ENCODE measurements around the gene RAB4A. TPM values are rescaled to one million over a fixed set of nuclear protein-coding genes. Genes with fewer than 3 reads are reported as not detected.
A peak's percentile ranks its signal among the peaks of the same experiment; 100 is the strongest.
"Not testable (repeated sequence)": the region's sequence is repeated elsewhere in the genome, so short reads cannot be mapped to it uniquely, and the experiment has no call there.

Gene RAB4A
- polyA plus RNA-seq, 5 donors: 49.9 to 65.1 (median 55.4) TPM

DNA sequence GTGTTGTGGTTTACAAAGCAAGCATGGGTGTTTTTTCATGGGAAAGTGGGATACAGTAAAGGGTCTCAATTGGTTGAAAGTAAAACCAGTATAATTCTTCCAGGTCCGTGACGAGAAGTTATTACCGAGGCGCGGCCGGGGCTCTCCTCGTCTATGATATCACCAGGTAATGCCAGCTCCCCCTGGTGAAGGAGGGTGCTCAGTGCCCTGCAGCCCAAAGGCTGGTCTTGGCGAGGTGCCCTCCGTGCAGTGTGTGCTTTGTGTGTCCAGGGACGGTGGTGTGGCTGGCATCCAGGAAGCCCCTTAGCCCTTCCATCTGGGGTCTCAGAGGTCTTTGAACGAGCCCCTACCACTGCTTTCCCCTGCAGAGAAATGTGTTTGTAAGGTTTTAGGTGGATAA, 24.8 kb downstream of the RAB4A start:
- no peak for DNase-seq

DNA sequence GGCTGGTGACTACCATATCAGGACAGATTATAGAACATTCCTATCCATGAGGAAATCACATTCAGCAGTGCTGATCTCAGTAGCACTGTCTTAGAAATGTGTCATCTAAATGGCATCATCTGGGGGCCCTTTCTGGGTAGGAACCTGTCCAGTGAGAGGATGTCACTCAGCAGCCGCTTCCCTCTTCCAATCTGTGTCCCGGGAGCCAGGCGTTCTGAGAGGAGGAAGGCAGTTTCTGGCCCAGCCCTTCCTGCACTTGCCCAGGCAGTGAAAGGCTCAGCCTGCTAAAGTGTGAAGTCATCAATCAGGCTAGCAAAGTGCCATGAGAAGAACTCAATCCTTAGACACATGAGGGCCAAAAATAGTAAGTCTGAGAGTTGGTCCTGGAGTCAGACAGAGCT, 25.6 kb downstream of the RAB4A start:
- no peak for DNase-seq

DNA sequence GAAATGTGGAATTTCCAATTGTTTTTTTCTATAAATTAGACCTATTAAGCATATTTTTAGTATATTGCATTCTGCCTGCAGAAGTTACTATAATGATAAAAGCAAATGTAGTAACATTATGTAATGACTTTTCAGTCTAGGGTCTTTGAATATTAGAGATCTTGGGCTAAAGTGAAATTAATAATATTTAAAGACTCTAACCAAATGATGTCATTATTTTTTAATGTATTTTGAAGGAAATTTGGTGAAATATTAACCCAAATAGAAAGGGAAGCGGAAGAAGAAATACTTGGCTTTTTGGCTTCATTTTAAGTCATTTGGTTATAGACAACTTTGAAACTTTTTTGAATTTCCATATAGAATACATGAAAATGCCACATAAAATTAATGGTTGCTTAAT, 26.8 kb downstream of the RAB4A start:
- DNase-seq: no peak

DNA sequence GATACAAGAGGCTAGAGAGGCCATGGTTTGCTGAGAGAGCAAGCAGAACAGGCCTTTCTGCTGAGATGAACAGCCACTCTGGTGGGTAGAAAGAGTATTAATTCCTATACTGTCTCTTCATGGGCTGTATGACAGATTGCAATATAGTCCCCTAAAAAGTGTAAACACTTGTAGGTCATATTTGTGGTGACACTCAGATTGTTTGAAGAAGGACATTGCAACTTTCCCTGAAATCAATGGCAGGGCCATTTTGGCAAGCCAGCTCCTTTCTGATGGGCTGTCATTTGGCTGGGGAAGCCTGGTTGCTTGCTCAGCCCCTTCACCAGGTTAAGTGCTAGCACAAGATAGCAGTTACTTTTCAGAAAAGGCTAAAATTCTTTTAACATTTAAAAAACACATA, 27.5 kb downstream of the RAB4A start:
- DNase-seq: no peak

DNA sequence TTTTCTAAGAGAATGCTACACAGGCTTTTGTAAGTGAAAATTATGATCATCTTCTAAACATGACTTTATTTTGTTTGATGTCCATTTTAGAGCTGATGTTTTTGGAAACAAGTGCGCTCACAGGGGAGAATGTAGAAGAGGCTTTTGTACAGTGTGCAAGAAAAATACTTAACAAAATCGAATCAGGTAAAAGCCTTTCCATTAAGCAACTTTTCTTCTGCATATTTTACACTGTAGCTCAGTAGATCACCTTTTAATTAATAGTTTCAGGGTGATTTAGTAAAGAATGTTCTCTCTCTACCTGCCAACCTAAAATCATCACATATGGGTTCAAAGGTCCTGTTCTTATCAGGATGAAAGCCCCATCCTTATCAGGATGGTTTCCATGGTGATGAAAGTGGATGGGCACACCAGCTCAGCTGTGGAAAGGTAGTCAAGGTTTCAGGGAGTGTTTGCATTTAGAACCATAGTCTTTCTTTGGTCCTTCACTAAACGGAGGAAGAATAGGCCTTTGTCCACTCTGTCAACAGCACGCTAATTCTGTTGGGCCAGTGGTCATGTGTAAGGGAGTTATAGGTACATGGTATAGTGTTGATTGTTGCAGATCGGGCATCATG, 28.1 kb downstream of the RAB4A start:
- DNase-seq: no peak

DNA sequence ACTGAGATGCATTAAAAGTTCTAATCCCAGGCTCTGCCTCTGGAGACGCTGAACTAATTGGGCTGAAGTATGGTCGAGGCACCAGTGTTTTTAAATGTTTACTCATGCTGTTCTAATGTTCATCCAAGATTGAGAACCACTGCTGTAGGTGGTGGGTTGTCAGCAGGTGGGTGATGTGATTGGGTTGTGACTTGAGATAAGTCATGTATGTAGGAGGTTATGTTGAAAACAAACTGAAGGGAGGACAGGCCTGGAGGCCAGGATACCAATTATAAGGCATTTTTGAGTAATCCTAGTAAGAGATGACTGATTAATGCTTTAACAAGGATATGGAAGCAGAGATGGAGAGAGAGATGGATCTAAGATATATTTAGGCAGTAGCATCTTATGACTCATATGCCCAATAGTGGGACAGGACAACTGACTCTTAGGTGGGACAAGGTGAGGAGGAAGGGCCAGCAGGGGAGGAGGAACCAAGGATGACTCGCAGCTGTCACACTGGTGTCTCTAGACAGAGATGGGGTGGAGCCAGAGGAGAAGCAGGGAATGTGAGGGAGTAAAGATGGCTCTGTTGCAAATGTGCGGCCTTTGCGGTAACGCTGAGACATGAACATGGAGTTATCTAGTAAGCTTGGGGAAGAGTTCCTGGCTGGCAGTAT, 29.3 kb downstream of the RAB4A start:
- no peak for DNase-seq

DNA sequence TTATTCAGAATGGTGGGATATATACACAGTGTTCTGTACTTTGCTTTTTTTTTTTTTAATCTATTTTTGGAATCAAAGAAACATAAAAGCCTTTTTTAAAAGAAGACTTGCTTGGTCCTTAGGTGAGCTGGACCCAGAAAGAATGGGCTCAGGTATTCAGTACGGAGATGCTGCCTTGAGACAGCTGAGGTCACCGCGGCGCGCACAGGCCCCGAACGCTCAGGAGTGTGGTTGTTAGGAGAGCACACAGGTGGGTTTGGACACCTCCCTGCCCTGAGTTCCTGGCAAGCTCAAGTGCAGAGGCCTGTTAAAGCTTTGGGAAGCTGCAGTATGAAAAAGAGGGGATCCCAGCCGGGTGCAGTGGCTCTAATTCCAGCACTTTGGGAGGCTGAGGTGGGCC, 31.8 kb downstream of the RAB4A start:
- no peak for DNase-seq

DNA sequence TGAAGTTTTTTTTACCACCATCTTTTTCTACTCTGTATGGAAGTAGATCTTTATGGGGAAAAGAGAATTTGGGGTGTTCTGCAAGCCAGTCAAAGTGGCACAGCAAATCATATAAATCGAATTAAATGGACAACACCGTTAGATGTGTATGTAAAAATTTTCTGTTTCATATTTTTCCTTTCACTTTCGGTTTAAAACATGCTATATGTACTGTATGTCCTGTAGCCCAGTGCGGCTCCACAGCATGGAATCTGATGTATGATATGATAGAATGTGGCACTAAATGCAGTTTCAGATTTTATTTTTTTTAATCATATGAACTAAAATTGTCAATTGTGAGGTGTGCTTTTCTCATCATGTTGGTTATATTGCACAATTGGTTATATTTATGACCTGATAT, 32.9 kb downstream of the RAB4A start:
- DNase-seq: no peak

DNA sequence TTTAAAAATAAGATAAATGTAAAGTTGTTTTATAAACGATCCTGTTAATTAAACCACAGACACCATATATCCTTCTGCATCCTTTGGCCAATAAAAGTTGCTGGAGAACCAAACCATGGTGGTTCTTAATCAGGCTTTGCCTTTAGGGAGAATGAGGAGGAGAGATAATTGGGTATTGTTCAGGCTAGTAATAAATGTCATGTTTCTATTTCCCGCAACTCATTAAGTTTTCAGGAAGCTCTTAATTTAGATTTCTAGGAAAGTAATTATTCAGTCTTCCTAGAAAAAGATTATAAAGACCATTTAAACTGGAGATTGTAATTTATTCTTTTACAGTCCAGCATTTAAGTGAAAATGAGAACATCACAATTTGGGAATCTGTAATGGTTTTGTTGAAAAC, 34.5 kb downstream of the RAB4A start:
- DNase-seq: no peak

DNA sequence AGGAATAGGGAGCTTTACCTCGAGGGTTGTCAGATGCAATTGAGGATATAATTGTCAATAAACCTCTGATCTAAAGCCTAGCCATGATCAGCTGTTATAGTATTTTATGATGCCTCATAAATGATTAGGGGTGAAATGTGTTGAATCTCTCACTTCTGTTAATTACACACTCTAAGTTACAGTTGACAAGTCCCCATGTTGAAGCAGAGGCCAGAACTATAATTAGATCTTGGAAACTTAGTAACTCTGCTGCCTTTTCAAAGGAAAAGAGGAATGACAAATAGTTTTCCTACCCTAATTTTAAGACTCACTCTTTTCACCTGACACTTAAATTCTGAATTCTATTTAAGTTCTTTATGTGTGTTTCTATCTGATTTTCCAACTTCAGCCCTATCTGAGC, 38.2 kb downstream of the RAB4A start:
- no peak for DNase-seq

DNA sequence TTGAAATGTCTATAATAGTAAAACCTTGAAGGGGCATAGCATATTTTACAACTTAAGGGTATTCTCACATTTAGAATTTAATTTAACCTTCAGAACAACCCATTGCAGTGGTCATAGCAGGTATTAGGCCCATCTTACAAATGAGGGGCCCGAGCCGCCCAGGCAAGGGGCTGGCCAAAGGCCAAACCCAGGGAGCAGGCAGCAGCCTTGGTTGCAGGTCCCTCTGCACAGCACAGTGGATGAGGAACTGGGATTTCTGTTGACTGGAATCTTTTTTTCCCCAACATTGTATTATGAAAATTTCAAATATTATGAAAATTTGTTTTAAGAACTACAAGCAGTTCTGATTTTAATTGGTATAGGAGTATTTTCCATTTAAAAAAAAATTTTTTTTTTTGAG, 38.8 kb downstream of the RAB4A start:
- DNase-seq: no peak

DNA sequence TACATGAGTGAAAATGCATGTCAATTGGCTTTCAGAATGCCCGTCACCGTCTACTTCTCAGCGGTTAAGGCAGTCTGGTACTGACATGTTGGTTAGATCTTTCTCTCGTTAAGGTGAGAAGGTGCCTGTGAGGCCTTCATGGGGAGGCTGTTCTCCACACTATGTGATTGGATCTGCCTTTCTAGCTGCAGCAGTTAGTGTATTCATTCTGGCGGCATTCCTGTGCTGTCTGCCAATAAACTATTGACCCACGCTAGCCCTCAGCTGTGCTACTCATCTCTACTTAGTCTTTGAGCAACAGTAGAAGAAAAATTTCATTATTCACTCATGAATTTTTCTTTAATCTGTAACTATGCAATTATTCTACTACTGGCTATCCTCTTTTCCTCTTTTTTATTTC, 39.9 kb downstream of the RAB4A start:
- peak; percentile 33 to 60 for DNase-seq

DNA sequence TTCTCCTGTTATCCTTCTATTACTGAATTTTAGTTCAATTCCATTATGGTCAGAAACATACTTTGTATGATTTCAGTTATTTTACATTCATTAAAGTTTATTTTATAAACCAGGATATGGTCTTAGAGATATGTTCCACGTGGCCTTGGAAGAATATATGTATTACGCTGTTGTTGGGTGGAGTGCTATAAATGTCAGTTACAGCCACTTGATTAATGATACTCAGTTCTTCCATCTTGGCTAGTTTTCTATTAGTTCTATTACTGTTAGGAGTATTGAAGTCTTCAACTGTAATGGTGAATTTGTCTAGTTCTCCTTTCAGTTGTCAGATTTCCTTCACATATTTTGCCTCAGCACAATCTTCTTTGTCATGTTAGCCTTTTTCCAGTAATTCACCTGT, 45.3 kb downstream of the RAB4A start:
- no peak for DNase-seq

DNA sequence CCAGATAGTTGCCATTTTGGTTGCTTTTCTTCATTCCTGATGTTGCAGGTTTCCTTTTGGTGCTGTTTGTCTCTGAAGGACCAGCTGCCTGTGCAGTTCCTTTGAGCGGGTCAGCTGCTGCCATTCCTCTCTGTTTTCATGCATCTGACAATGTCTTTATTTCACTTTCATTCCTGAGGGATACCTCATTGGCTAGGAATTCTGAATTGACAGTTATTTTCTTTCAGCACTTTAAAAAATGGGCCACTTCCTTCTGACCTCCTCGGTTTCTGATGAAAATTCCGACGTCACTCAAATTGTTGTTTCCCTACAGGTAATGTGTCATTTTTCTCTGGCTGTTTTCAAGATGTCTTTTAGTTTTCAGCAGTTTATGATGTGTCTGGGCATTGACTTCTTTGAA, 47.1 kb downstream of the RAB4A start:
- DNase-seq: no peak

DNA sequence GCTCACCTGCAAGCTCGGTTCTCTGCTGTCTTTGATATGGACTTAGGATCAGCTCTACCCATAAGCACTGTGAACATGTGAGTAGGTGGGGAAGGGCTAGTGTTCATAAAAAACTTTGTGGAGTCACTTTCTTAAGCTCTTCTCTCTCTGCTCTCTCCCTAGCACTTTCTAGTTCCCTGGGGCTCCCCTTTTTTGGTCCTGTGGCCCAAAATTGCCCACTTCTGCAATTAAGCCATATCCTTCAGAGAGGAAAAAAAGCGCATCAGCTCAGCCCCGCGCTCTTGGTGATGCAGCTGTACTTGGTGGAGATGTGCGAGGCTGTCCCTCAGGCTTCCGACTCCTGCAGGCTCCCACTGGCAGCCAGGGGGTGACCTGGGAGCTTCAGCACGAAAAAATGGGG, 48.6 kb downstream of the RAB4A start:
- no peak for DNase-seq

DNA sequence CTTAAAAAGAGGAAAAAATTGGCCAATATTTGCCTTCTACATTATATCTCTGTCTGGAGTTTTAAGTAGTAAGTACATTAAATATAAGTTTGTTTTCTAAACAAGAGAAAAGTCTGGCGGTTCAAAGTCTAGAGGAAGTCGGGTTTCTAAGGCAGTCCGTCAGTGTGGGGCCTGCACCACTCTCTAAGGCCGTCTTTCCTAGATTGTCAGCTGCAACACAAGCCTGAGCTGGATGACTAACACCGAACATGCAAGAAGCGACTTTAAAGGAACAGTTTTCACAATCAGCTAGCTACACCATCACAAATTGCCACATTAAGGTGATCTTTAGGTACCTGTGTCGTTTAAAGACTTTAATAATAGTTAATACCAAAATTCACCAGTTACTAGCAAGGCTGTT, 52.3 kb downstream of the RAB4A start:
- DNase-seq: no peak

DNA sequence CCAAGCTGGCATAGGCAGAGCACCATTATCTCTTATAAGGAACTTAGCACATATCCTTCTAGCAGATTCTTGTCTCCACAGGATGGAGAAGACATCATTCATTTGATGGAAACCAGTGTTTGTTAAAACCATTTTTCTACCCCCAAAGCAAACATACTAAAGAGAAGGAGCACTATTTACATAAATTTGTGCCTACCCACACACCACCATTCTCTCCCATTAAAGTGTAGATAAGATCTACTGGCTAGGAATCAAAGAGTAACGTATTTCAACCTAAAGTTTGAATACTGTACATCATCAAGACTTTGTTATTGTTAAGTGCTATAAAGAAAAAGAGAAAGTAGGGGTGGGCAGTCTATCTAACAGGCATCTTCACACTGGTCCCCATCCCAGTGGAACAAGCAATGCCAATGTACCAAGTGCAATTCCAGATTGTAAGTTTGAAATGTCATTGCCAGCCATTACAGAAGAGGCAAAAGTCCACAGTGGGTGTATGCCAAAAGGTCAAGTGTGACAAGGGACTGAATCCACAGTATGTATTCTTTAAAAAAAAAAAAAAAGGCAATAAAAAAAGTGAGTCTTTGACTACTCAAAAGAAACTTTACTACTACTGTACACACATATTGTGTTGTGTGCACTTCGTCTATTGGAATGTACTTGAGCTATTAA, 53.1 kb downstream of the RAB4A start:
- no peak for DNase-seq

DNA sequence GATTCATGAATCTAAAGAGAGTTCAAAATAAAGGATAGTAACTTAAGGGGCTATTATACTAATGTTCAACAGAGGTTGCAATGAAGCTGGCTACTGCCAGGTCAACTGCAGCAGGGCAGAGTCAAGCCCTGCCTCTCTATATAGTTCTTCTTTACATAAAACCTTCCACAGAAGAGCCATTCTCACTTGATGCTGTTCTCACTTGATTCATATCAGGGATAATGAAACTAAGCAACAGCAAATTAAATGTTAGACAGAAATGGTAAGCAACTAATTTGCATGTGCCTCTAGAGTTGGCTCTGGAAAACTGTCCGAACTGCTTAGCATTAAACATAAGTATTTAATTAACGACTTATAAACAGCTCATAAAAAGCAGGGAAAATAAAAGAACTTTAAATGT, 54.5 kb downstream of the RAB4A start:
- peak in 1 of 2 donors; percentile 7 for DNase-seq

DNA sequence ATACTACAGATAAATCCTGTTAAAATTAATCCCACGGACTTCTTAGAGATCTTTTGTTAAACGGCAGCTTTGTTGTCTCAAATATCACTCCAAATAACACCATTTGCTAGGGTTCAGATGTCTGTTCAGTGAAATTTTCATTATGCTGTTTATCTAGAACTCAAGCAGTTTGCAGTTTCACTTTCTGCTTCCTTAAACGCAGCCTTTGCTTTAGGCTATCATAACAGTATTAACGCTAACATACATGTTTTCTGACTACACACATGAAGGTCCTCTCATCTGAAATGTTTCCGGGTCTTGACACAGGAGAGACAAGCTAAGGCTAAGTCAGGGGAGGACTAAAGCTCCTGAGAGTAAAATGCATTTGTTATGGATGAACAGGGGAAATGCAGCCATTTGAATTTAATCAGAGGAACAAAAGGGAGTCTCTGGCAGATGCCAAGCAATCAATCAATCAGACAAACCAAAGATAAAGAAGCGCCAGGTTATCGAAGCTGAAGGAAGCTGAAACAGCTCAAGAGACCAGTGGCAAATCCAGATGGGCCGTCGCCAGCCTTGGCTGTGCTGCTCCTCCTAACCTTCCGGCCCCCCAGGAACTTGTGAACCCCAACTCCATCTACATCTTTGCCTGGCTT, 55.1 kb downstream of the RAB4A start:
- DNase-seq: peak; percentile 54 to 73

DNA sequence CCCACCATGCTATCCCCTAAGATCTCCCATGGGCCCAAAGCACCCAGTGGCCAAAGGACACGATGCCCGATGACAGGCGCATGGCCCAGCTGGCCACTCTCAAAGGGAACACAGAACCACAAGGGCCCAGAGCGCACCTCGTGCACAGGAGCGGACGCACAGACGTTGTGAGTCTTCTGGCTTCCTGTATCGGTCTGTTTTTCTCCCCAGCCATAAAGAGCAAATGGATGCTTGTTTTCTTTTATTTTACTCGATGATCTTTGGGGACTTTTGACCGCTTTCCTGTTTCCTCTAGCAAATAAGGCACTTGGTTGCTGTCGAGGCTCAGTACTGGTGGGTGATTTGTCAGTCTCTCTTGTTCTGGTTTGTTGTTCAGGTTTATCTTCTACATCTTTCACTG, 55.7 kb downstream of the RAB4A start:
- no peak for DNase-seq

DNA sequence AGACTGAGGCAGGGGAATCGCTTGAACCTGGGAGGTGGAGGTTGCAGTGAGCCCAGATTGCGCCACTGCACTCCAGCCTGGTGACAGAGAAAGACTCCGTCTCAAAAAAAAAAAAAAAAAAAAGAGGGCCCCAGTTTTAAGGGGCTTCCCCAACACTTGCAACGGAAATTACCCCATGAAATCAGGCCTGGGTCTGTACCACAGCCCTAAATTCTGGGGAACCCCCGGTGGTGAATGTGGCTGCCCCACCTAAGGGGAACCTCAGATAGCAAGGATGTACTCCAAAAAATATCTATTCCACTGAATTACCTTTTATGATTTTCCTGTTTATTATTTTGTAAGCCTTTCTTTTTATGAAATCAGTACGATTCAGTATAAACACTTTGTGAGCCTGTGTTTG, 56.9 kb downstream of the RAB4A start:
- DNase-seq: not testable (repeated sequence)

DNA sequence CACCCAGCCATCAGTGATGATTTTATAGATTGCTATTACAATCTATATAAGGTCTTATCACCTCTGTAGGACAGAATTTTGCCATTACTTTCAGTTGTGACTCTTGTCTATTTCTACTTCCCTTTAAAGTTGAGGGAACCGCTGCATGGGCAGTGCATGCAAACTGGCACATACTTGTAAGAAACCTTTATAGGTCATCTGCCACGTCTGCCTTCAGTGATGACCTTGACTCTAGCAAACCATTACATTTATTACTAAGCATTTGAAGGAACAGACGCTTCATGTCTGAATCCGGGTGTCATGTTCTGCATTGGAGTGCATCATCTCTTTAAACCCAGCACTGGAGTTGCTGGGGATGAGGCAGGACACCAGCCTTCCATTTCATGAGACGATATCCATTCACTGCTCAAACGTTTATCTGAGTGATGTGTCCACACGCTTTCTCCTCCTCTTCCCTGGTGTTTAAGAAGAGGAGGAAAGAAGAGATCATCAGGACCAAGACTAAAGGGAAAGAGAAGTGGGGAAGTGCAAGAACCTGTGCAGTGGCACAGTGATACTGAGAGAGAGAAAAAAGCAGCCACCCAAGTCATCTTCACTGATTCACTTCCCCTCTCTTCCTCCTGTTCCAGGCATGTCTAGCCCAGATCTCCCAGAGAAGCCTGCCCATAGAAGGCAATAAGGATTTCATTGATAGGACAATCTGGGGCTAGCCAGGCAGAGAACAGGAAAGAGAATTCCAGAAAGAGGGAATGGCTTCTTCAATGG, 57.9 kb downstream of the RAB4A start:
- DNase-seq: no peak

Data from right lung (tissue), 5 donors.